HL-60 (cell line): ENCODE data around the gene ENPP5.

ENCODE experiments used
- DNase-seq, 2 experiments: peaks; one replicate each; pipeline ENCODE4 v3.0.0-alpha.2; 2010 to 2020; ENCODE audit warnings: low read depth in 1 of 2, low spot score in 1 of 2
- H3K27ac ChIP-seq: fragments of 250-450 bp; sonication (Bioruptor Pico); replicated peaks from 2 replicates; pipeline ENCODE4 v1.5.1; 2020; ENCODE audit warnings: mild to moderate bottlenecking, moderate library complexity
- H3K27me3 ChIP-seq: fragments of 250-450 bp; sonication (Bioruptor Pico); 2 replicates; pipeline ENCODE4 v1.5.1; 2021; ENCODE audit warnings: mild to moderate bottlenecking, moderate library complexity; ENCODE audit not compliant: insufficient read depth, poor library complexity, severe bottlenecking
- H3K4me3 ChIP-seq: replicated peaks from 2 replicates; pipeline ENCODE4 v1.5.1; 2011; ENCODE audit warnings: mild to moderate bottlenecking, control low read depth, low read length; ENCODE audit not compliant: insufficient read depth
- CTCF ChIP-seq: IDR thresholded peaks from one replicate; pipeline ENCODE4 v1.5.1; 2011; ENCODE audit warnings: low read length, control low read depth, inconsistent platforms; ENCODE audit not compliant: insufficient read depth
- GABPA ChIP-seq: IDR thresholded peaks from 2 replicates; pipeline ENCODE4 v1.6.1; 2012; ENCODE audit warnings: low read depth
- POLR2AphosphoS5 ChIP-seq: IDR thresholded peaks from 2 replicates; pipeline ENCODE4 v1.6.1; 2012; ENCODE audit warnings: low read depth
- REST ChIP-seq: IDR thresholded peaks from 2 replicates; pipeline ENCODE4 v1.6.1; 2012; ENCODE audit warnings: low read depth; ENCODE audit not compliant: insufficient replicate concordance
- SPI1 ChIP-seq: IDR thresholded peaks from 2 replicates; pipeline ENCODE4 v1.6.1; 2012; ENCODE audit warnings: low read depth, mild to moderate bottlenecking, borderline replicate concordance

The ENPP5 gene

GRCh38 chr6:46207174-46207573 is 36.4 kb upstream of the ENPP5 start:
- Histone ChIP-seq H3K27ac (no peak overlapping the region), H3K4me3 (no peak overlapping the region), H3K27me3 (no peaks in the 10 kb centered on the region)
- TF ChIP-seq SPI1 (no peak), CTCF (no peak), POLR2AphosphoS5 (no peak), REST (no peak), GABPA (no peak)
- no peak for DNase-seq

- Histone ChIP-seq H3K4me3 (no peak overlapping the region), H3K27me3 (no peaks in the 10 kb centered on the region), H3K27ac (no peak overlapping the region)
- TF ChIP-seq SPI1, result no peak
- TF ChIP-seq POLR2AphosphoS5, result no peak
- no peak for TF ChIP-seq GABPA
- TF ChIP-seq CTCF, result no peak
- TF ChIP-seq REST, result no peak
- DNase-seq, result no peak
Observed at GRCh38 chr6:46204880-46205650, 34.3 kb upstream of the ENPP5 start.

GRCh38 chr6:46203391-46204177 is 32.8 kb upstream of the ENPP5 start:
- Histone ChIP-seq H3K4me3 (no peak overlapping the region), H3K27me3 (no peaks in the 10 kb centered on the region), H3K27ac (no peak overlapping the region)
- TF ChIP-seq SPI1, result no peak
- TF ChIP-seq REST, result no peak
- no peak for TF ChIP-seq CTCF
- TF ChIP-seq POLR2AphosphoS5, result no peak
- TF ChIP-seq GABPA, result no peak
- no peak for DNase-seq
